GM21526 (cell line): ENCODE measurements around the gene PRSS27.
"Not testable (repeated sequence)": the region's sequence is repeated elsewhere in the genome, so short reads cannot be mapped to it uniquely, and the experiment has no call there.

ENCODE experiments used
- ATAC-seq: cut with Tn5 transposase; IDR thresholded peaks from one replicate; pipeline ENCODE4 v1.9.1; 2021; ENCODE audit warnings: moderate library complexity; ENCODE audit not compliant: unreplicated experiment, low FRiP score

Gene PRSS27

DNA sequence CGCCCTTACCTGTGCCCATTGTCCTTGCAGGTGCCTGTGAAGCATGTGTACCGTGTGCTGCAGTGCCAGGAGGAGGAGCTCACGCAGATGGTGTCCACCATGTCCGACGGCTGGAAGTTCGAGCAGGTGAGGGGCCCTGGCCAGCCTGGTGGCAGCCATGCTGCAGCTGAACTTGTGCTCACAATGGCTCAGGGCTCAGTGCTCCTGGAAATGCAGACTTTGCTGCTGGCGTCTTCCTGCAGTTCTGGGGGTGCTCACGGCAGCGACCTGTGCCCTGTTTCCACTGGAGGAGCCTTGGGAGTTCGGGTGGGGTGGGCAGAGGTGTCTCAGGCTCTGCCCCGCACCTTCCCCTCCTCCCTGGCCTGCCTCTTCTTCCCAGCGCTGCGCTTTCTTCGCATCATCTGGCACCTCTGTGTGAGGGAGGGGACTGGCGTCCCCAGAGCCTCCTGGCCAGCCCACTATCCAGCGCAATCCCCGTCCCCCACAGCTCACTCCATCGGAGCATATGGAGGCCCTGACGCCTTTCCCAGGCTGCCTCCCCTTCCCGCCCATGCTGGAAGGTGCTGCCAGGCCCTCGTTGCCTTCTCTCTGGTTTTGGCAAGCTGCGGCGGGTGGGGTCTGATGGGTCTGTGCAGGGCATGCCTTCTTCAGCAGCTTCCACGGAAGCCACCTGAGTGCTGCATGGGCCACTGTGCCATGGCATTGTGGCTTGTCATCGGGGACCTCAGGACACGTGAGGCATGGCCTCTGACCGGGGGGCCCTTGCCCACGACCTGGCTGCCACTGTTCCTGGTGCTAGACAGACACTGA is 20.0 kb downstream of the PRSS27 start:
- no peak for ATAC-seq

DNA sequence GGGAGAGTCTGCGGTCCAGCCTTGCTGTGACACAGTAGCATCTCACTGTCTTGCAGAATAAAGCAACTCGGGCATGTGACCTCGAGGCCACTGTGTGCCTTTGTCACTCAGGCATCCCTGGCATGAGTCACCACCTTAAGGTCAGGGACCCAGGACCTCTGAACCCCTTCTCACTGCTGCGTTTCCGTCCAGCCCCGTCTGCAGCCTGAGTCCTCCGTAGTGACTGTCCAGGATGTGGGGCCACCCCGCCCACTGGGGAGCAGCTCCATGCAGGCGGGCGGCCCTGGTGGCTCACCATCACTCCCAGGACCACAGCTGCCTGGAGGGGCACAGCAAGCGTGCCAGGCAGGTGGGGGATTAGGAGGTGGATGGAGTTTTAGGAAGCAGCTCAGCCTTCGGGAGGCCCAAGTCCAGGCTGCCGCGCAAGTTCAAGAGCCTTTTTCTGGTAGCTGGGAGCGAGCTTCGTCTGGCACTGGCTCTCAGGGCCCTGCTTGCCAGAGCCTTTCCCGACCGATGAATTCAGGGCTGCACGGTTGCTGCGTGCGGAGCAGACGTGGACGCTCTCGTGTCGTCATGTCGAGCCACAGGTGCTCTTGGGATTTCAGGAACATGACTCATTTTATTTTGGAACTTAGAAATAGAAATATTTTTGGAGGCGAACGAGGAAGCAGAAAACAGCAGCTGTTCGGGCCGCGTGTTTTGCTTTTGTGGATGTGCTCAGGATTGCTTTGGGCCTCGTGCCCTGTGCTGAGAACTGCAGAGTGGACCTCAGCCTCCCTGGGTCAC is 20.9 kb downstream of the PRSS27 start:
- ATAC-seq, result no peak

DNA sequence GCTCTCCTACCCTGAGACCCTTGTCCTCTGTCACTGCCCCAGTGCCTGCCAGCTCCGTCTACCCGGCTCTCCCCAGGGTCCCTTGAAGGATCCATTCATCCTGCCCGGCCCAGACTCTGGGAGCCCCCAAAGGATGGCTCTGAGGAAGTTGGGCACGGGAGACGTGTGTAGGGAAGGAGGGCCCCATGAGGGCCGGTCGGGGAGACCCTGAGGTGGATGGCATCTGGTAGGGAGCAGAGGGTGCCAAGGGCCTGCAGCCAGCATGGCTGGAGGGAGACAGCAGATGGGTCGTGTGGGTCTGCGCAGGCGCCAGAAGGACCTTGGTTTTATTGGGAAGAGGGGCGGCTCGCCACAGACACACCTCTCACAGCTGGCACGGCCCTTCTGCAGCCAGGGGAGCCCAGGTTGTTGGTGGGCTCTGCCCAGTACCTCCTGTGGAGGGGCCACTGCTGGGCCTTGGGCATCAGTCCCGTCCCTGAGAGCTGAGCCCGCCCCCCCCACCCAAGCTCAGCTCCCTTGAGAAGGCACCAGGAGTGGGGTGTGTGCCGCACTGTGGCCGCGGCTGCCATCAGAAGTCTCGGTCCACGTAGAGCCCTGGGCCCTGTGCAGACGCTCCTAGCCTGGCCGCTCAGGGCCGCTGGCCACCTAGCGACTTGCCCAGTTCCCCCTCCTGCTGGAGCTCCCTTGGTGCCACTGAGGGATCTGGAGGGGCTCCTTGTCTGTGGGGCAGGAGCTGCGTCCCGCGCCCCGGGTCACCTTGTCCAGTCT is 21.7 kb downstream of the PRSS27 start:
- ATAC-seq, result no peak

- no peak for ATAC-seq
Observed at GRCh38 chr16:2697401-2697948, 22.5 kb downstream of the PRSS27 start.

DNA sequence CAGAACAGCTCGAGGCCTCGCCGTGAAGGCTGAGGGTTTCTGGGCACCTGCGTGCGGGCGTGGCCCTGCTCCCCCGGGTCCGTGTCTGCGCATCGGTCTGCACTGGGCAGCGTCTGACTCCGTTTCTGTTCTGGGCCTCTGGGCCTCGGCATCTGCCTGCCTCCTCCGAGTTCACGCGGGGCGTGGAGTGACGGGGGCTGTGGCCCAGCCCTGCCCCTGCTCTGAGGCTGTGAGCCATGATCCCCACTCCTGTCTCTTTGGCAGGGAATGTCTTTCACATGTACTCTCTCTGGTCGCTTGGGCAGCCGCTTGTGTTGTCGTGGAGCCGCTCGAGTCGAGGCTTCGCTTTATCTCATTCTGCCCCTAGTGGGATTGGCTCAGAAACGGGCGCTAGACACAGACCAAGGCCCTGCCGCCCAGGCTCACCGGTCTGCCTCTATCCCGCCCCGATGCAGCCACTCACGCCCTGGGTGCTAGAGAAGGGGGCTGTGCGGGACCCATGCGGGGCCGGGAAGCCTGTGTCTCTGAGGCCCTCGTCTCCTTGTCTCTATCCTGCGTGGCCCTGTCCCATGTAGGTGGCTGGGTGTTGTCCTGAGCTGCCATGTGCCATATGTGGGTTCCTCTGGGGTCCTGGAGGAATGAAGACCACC is 23.3 kb downstream of the PRSS27 start:
- ATAC-seq, result not testable (repeated sequence)

DNA sequence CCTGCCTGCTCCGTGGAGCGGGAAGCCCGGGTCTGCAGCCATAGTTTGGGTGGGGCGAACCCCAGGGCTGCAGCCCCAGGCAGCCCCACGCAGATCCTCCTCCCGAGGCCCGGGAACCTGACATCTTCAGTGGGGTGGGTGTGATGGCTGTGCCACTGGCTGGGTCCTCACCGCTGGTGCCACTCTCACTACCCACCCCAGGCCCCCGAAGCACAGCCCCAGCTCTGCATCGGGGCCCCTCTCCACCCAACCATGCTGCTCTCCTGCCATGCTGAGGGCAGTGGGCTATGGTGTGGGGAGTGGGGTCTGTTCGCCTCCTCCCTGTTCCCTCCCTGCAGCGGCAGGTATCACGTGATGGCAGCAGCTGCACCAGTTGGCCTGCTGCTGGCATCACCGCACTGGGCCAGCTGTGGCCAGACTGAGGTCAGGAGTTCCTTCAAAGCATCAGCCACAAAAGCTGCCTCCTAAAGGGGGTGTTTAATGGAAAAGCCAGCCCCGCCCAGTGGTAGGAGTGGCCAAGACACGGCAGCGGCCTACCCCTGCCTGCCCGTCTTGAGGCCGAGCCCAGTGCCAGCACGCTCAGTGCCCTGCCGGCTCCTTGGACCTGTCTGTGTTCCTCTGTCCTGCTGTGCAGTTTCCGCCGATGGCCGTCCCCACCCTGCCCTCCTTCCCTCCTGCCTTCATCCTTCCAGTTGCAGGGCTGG is 26.9 kb downstream of the PRSS27 start:
- ATAC-seq, result no peak

GRCh38 chr16:2692251-2692947 is 27.6 kb downstream of the PRSS27 start:
- ATAC-seq, result no peak

DNA sequence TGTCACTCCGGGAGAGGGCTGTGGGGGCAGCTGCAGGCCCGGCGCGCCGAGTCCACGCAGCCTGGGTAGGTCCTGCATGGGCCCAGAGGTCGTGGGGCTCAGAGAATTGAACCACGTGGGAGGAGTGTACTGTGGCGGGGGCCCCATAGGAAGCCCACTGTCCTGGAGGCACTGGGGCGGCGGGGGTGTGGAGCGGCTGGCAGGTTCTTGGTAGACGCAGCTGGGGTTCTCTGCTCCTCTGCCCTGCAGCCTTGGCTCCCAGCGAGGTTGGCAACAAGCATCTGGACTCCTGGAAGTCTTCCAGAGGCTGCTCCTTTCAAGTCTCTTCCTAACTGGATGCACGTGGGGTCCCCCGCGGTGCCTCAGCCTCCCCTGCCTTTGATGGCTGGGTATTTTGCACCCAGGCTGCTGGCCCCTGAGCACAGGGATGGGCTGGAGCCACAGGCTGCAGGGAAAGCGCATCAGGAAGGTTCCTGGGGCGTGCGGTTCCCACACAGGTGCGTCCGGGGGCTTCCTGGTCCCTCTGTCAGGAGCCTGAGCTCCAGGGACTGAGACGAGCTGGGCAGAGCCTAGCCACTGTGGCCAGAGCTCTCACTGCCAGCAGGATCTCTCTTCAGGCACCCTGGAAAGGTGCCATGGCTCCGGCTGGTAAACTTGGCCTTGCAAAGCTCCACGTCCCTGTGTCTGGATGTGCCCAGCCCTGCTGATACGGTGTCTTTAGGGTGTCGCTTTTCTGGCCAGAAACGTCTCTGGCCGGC is 28.4 kb downstream of the PRSS27 start:
- ATAC-seq, result no peak

DNA sequence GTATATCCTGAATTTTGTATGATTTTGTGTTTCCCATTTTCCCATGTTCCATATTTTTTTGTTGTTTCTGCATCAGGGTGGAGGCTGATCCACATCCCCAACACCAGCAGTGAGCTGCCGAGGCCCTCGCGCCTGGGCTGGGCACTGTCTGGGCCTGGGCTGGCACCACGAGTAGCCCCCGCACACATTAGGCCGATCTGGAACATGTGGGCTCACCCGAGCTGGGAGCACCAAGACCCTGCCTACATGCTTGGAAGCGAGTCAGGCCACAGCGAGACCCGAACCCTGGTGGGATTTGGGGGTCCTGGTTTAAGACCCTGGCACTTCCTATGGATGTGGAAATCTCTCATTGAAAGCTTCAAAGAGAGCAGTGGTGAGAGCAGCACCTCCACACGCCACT is 29.2 kb downstream of the PRSS27 start:
- no peak for ATAC-seq

- ATAC-seq, result no peak
Observed at GRCh38 chr16:2689968-2690801, 29.8 kb downstream of the PRSS27 start.

- ATAC-seq, result not testable (repeated sequence)
Observed at GRCh38 chr16:2689422-2689821, 30.6 kb downstream of the PRSS27 start.

- ATAC-seq, result no peak
Observed at GRCh38 chr16:2687531-2688308, 32.3 kb downstream of the PRSS27 start.

- no peak for ATAC-seq
Observed at GRCh38 chr16:2686912-2687507, 33.0 kb downstream of the PRSS27 start.

- ATAC-seq, result not testable (repeated sequence)
Observed at GRCh38 chr16:2686075-2686474, 33.9 kb downstream of the PRSS27 start.

- ATAC-seq, result not testable (repeated sequence)
Observed at GRCh38 chr16:2683041-2683440, 37.0 kb downstream of the PRSS27 start.
